H1 (cell line): ENCODE results near the gene CDPF1. TPM values are rescaled to one million over a fixed set of nuclear protein-coding genes. Genes with fewer than 3 reads are reported as not detected.

Source experiments
- POU5F1 ChIP-seq: IDR thresholded peaks from 2 replicates; pipeline ENCODE4 v1.6.1; 2011; ENCODE audit warnings: low read depth, mild to moderate bottlenecking, low read length, moderate library complexity
- SUZ12 ChIP-seq: fragments of 200-600 bp; sonication (generic); IDR thresholded peaks from 2 replicates; pipeline ENCODE4 v1.6.1; 2012; ENCODE audit warnings: mild to moderate bottlenecking, inconsistent platforms, low read length, moderate library complexity, mixed read lengths
- polyA plus RNA-seq, 7 experiments: library from polyadenylated mRNA; depleted of rRNA in 3 of 7; stranded (reverse) in 5 of 7; unstranded in 2 of 7; fragments of >200 nt in 5 of 7; fragments of 200-250 nt in 2 of 7; gene quantifications; 1 replicate in 5 of 7; 2 replicates in 1 of 7; 4 replicates in 1 of 7; pipeline versions ENCODE4 v1.2.1 to v1.2.3, GENCODE V29; 2011 to 2013; ENCODE audit warnings: missing spikeins in 2 of 7, mixed read lengths in 2 of 7
- total RNA-seq: library from RNA; stranded (reverse); fragmentation: NEBNext Ultra II Directional; extraction: Animal tissue kit (Norgen Biotek cat#: 25700); gene quantifications from 2 replicates; pipeline ENCODE4 v1.2.1, GENCODE V29; 2021
- TF ChIP-seq, protein P1 (sequence below): IDR thresholded peaks from 2 replicates; pipeline ENCODE4 v1.6.1; 2012; ENCODE audit warnings: inconsistent platforms

CDPF1 gene
- total and polyA plus RNA-seq, 2 of the 8 experiments (the other 6 are each of a cell fraction or from before 2014, with no cell fraction given): 9.7 to 13.7 TPM

DNA sequence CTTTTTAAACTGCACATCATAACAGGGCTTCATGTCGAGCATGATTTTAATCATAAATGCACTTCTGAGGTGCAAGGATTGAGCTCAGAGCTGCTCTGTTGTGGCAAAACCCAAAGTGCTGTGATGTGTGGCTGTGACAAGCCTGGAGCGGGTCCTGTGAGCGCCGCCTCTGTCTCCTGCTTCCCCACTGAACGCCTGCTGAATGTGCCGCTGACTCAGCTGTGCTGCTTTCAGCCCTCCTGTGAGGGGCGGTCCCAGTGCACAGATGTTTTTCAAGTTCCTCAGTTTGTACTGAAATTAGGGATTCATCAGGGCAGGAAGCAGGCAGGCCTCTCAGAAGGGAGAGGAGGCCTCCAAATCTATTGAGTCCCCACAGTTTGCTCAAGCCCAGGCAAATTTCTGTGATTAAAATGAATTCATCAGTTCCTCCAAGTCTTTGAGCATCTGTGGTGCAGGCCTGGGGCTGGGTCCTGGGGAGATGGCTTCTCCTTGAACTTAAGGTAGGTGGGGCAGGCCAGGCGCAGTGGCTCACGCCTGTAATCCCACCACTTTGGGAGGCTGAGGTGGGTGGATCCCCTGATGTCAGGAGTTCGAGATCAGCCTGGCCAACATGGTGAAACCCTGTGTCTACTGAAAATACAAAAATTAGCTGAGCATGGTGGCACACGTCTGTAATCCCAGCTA lies 43.6 kb upstream of the CDPF1 start (continued):
- no peak for TF ChIP-seq POU5F1
- TF ChIP-seq, protein P1, sequence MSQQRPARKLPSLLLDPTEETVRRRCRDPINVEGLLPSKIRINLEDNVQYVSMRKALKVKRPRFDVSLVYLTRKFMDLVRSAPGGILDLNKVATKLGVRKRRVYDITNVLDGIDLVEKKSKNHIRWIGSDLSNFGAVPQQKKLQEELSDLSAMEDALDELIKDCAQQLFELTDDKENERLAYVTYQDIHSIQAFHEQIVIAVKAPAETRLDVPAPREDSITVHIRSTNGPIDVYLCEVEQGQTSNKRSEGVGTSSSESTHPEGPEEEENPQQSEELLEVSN: no peak
- no peak for TF ChIP-seq SUZ12
